GM21786 (cell line): ENCODE measurements around the gene KRT25.
"Not testable (repeated sequence)": the region's sequence is repeated elsewhere in the genome, so short reads cannot be mapped to it uniquely, and the experiment has no call there.

Source experiments
- ATAC-seq: cut with Tn5 transposase; IDR thresholded peaks from one replicate; pipeline ENCODE4 v1.9.1; 2021; ENCODE audit not compliant: unreplicated experiment

The KRT25 gene

DNA sequence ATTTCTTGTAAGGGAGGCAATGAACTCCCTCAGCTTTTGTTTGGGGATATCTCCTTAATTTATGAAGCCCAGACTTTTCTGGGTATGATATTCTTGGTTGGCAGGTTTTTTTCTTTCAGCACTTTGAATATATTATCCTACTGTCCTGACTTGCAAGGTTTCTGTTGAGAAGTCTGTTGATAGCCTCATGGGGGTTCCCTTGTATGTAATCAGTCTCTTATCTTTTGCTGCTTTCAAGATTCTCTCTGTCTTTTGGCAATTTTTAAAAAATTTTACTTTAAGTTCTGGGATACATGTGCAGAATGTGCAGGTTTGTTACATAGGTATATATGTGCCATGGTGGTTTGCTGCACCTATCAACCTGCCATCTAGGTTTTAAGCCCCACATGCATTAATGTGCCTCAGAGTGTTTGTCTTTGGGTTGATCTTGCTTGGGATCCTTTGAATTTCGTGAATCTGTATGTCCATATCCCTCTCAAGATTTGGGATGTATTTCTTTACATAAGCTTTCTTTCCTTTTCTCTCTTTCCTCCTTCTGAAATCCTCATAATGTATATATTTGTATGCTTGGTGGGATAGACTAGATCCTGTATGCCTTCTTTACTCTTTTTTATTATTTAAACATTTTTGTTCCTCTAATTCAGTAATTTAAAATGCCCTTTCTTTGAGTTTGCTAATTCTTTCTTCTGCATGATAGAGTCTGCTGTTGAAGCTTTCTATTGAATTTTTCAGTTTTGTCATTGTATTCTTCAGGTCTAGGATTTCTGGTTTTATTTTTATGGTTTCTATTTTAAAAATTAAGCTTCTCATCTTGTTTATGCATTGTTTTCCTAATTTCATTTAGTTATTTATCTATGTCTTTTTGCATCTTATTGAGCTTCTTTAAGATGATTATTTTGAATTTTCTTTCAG is 5.2 kb upstream of the KRT25 start:
- no peak for ATAC-seq

DNA sequence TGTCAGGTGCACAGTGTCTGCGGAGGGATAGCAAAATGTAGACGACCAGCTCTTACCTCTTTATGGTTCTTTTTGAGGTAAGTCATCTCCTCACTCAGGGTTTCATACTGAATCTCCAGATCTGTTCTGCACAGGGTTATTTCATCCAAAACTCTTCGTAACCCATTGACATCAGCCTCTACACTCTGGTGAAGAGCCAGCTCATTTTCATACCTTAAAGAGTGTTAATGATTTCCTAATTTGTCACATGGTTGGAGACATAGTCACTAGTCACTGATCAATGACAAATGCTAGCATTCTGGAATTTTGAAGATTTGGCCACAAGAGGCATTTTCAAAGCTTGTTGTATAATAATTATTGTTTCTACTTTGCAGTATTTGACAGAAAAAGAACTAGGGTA is 1.3 kb downstream of the KRT25 start:
- no peak for ATAC-seq

DNA sequence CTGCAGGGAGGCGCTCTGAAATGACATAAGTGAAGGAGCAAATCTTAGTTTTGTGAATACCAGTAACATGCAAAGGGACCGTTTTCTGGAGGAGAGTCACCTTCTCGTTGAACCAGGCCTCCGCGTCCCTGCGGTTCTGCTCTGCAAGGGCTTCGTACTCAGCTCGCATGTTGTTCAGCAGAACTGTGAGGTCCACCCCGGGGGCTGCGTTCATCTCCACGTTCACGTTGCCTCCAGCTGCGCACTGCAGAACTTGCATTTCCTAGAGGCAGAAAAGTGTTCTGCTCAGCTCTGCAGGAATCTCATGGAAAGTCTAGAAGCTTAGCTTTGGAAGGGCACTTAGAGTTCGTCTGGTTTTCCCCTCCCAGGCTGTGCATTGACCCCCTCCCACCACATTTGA is 4.1 kb downstream of the KRT25 start:
- ATAC-seq: no peak

DNA sequence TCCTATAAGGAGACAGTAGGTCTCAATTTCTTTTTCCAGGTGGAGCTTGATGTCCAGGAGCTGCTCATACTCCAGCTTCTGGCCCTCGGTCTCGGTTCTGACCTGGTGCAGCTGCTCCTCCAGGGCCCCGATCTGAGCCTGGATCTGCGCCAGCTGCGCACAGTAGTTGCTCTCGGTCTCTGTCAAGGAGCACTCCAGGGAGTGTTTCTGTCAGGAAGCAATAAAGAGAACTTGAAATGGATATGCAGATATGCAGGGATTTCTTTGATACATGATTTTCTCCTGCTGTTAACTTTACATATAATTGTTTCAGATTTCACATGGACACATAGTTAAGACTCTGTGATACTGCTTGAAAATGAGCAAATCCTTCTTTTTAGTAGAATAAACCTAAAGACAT is 4.7 kb downstream of the KRT25 start:
- ATAC-seq: no peak

DNA sequence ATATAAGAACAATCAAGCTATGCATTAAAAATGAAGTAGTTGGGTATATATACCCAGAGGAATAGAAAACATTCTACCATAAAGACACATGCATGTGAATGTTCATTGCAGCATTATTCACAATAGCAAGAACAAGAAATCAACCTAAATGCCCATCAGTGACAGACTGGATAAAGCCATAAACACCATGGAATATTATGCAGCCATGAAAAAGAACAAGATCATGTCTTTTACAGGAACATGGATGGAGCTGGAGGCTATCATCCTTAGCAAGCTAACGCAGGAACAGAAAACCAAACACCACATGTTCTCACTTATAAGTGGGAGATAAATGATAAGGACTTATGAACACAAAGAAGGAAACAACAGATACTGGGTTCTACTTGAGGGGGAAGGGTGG is 6.5 kb downstream of the KRT25 start:
- ATAC-seq: not testable (repeated sequence)

DNA sequence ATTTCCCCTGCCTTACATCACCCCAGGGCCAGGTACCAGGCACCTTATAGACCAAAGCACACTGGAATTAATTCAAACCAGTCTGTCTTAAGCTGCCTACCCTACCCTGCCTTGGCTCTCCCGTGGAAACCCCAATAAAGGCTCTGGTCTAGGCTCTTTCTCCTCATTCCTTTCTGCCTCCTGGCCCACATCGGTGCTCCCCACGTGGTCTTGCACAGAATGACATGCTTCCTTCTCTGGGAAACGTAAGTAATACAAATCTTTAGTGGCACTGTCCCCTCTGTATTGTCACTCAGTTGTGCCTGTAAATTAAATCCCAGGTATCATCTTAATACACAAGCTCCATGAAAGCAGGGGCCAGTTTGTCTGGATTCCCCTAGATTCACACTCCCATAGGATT is 16.6 kb downstream of the KRT25 start:
- ATAC-seq: no peak

DNA sequence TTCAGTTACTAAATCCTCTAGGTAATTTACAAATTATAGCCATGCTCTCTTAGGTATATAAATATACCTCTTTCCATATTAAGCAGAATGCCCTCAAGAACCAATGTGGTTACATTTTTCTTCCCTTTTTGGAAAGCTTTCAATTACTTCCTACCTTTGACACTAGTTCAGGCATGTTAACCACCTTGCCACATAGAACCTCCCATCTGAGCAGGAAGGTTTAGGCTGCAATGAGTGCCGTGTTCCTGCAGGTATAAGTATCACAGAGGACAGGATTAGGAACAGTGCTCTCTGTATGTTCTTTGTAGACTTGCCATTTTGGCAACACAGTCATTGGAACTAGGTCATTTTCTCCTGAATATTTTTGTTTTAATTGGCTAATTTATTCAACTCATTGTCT is 20.1 kb downstream of the KRT25 start:
- ATAC-seq: no peak

DNA sequence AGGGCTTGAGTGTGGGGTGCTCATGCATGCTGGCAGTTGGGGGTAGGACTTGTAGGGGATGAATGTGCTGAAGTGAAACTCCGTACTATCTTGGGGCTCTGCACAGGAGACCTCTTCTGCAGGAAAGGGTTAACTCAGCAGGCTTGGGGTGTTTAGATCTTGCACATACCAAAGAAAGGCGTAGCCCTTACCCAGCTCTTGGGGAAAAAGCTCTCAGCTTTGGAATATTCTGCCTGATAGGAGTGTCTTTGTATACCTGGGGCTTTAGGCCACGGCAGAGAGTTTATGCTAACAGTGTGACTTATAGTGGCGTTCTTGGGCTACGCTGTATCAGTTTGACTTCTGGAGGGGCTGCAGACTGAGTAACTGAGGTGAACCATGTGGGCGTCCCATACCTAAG is 21.1 kb downstream of the KRT25 start:
- ATAC-seq: no peak

DNA sequence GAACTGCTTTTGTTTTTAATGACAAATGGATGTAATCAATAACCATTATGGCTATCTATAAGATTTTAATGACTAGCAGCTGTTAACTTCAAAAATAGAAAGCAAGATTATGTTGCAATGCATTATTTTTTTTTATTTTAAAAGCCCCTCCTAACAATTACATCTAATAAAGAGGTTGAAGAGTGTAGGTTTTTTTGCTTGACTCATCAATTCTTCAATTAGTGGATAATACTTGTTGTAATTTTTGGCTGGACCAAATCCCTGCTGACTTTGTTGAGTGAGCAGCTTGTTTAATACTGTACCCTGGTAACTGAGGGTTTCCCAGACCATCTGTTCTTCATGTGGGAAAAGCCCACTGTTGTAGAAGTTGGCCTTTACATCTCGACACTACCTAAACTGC is 24.2 kb downstream of the KRT25 start:
- ATAC-seq: no peak

DNA sequence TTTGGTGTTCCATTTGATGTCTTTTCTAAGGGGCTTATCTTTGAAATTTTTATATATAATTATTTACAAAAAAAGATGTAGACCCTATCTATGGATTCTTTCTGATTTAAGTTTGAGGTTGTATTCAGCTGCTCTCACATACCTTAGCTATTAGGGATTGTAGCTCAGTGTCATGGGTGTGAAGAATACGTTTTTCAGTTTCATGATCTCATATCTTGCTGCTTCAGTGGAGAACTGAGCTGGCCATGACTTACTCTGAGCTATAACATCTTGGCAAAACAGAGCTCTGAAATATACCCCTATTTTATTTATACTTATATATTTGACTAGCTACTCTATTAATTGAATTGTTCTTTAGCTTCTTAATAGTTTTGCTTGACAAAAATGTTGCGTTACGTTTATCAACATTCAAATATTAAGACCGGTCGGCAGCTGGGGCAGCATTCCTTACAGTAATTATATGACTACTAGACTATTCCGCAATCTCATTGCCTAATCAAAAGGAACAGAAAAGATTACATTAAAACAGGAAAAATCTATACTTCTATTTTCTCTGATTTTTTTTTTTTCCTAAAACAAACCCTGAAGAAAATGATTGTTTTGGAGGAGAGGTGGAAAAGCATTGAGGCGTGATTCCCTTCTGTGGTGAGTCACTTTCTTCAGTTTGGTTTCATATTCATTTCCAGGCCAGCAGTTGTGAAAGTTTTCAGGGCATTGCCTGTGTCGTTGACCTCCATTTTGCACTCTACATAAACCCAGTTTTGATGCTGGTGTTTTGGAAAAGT is 27.5 kb downstream of the KRT25 start:
- no peak for ATAC-seq

DNA sequence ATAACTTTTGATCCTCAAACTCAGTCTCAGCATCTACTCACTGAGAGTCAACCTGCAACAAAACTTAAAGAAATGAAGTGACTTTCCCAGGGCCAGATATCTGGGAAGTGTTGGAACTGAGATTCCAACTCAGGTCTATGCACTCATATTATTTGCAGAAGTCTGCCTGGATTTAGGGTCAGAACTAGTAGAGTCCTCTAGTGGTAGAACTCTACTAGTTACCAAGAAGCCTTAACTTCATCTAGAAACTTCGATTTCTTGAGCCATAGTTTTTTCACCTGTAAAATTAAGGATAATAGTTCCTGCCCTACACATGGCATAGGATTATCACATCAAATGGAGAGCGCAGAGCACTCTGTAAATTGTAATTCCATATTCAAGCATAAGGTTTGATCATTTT is 28.2 kb downstream of the KRT25 start:
- no peak for ATAC-seq

DNA sequence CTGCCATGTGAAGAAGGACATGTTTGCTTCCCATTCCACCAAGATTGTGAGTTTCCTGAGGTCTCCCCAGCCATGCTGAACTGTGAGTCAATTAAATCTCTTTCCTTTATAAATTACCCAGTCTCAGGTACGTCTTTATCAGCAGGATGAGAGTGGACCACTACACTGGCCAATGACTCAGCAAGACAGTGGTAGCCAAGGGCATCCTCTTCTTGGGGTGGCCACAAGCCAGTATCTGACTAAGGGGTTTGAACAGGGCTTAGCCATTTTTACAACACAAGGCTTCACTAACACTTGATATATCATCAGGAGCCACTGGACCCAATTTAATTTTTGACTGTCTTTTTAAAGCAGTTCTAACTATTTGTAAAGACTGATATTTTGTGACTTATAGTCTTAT is 30.5 kb downstream of the KRT25 start:
- ATAC-seq: no peak

DNA sequence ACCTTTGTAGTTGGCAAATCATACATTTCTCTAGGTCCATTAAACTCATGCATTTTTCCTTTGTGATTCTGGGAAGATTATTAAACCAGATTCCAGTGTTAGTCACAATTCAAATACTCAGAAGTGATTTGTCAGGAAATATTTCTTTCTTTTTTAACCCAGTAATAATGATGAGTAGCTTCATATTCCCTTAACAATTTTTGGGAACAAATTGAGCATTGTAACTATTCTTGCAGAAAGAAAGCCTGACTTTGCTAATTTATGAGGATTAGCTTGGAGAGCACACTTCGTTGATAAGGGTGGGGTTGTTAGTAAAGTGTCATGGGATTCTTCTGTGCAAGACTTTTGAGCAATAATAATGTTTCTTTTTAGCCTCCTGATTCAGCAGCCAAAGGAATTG is 32.9 kb downstream of the KRT25 start:
- no peak for ATAC-seq

DNA sequence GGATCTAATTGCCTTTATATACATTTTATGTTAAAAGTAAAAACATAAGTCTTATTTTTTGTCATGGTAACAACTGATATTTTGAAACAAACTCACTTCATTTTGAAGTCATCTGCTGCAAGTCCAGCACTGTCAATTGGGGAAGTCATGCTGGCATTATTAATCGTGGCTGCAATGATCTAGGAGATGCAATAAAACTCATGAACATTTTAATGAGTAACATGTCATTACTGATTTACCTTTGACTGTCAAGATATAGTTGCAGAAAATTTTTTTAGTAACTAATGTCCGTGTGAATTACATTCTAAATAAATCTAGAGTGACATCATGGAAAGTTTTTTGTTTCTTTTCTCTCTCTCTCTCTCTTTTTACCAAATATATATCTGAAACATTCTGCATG is 34.2 kb downstream of the KRT25 start:
- no peak for ATAC-seq

DNA sequence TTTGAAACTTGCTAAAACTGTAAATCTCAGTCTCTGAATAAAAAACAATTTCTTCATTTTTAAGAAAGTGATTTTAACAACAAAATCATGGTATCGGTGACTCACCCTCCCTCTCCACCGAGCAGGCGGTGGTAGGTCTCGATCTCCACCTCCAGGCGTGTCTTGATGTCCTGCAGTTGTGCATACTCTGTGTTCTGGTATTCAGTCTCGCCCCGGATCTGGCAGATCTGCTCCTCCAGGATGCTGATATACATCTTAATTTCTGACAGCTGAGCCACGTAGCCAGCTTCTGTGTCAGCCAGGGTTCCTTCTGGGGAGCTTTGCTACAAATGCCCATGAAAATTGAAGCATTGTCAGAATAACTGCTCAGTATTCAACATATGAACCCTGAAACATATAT is 36.2 kb downstream of the KRT25 start:
- no peak for ATAC-seq

DNA sequence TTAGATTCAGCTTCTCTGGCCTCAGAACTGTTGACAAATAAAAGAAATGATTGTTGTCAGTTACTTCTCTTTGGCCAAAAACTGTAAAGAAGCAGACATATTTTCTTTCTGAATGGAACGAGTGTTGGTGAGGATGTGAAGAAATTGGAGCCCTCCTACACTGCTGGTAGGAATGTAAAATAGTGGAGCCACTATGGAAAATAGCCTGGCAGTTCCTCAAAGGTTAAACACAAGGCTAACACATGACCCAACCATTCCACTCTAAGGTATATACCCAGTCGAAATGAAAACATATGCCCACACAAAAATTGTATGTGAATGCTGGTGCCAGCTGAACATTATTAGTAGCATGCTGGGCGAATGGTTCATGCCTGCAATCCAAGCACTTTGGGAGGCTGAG is 37.4 kb downstream of the KRT25 start:
- ATAC-seq: no peak

DNA sequence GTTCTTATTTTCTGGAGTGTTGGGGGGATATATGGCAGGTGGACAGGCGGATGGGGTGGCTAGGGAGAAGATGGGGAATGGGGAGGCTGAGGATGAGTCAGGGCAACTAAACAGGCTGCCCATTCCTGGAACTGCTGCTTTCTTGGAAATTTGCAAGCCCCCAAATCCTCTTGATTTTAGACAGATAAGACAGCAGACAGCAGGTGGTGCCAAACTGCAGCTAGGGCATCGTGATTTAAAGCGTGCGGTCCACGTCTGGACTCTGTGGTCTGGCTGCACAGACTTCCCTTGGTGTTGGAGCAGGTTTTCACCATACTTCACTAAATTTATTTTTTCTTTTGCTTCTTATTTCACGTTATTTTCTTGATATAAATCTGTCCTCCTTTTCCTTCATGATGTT is 40.7 kb downstream of the KRT25 start:
- ATAC-seq: no peak

DNA sequence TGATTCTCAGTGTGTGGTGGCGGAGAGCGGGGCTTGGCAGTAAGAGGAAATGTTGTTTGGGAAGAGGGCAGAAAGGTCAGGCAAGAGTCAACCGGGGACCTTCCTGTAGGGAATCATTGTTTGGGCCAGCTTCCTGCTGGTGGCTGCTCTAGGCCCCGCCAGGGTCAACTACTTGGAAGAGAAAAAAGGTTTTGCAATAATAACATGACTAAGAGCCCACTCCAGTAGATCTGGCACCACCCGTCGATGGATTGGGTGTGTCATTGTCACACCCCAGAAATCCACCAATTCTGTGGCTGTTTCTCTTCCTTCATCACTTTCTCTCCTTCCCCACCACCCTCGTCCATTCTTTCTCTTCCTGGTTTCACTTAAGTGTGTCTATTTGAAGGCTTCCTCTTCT is 47.4 kb downstream of the KRT25 start:
- no peak for ATAC-seq

DNA sequence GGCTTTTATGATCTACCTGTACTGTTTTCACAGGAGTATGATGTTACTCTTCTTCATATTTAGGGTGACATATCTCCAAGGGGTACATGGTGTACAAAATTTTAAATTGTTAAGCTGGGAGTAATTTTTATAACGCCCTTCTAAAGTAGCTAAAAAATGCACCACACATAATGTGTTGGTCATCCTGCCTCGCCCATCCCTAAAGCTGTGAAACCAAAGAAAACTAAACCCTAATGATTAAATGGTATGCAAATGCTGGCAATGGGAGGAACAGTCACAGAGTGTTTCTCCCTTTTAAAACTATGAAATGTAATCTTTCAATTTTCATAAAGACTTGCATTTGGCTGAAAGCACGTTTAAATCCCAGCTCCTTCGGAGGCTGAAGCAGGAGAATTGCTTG is 49.5 kb downstream of the KRT25 start:
- no peak for ATAC-seq

DNA sequence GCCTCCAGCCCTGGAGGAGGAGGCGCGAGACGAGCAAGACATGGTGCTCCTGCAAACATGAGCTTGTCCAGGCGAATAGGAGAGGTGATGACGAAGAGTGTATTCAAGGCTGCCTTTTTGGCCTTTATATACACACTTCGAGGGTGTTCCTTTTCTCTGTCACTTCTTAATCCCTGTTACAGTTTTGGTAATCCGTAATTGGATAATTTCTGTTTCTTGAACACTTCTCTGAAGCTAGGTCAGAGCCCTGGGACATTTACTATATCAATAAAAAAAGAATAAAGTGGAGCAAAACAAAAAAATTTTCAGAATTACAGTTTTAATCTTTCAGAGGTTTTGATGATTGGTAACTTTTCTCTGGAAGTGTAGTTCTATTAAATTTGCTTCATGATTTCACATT is 51.5 kb downstream of the KRT25 start, which contains the start of gene KRT24:
Gene KRT24, minus strand, starts transcription at position 101 of the 400 bp plus-strand sequence. Its CDS starts 59 bp downstream, at position 42.
- ATAC-seq: no peak

DNA sequence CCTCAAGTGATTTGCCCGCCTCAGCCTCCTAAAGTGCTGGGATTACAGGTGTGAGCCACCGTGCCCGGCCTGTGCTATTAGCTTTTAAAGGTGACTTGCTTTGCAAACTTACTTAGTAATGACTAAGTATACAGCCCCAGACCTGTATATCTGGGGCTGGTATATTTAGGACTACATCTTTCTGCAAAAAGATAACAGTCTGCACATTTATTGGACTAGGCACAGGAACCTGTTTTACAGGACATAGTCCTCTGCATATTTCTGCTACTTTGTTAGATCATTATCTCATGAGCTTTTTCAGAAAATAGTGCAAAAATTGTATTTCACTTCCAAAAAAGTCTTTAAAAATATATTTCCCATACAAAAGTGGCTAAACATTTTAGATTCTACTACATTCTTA is 52.9 kb downstream of the KRT25 start:
- ATAC-seq: no peak

DNA sequence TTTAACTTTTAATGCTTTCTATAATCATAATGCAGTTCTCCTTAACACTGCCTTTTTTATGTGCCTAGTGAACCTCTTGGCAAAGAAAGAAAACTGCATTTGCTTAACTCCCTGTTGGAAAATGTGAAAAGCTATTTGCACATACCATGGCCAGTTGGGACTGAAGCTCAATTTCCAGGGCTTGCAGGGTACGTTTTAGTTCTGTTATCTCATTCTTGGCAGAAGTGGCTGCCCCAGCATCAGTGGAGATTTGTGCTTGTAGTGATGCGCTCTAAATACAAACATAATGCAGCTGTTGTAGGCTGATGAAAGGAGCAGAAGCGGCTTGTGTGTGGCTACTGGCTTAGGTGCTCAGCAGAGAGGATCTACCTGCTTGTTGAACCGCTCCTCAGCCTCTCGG is 55.3 kb downstream of the KRT25 start:
- ATAC-seq: no peak
